Measurements from ENCODE around the gene IGFL1.
"Not testable (repeated sequence)": the region's sequence is repeated elsewhere in the genome, so short reads cannot be mapped to it uniquely, and the experiment has no call there.

The IGFL1 gene

GRCh38 chr19:46193678-46194077, 35.9 kb upstream of the IGFL1 start:
- no peak overlapping the region for H3K4me3 ChIP-seq (ENCODE audit: low read depth, low read length)
- in situ Hi-C loops (cut with HindIII; ENCODE audit: low sequenced_read_pairs), result no loop called here
- TF ChIP-seq, protein P1, sequence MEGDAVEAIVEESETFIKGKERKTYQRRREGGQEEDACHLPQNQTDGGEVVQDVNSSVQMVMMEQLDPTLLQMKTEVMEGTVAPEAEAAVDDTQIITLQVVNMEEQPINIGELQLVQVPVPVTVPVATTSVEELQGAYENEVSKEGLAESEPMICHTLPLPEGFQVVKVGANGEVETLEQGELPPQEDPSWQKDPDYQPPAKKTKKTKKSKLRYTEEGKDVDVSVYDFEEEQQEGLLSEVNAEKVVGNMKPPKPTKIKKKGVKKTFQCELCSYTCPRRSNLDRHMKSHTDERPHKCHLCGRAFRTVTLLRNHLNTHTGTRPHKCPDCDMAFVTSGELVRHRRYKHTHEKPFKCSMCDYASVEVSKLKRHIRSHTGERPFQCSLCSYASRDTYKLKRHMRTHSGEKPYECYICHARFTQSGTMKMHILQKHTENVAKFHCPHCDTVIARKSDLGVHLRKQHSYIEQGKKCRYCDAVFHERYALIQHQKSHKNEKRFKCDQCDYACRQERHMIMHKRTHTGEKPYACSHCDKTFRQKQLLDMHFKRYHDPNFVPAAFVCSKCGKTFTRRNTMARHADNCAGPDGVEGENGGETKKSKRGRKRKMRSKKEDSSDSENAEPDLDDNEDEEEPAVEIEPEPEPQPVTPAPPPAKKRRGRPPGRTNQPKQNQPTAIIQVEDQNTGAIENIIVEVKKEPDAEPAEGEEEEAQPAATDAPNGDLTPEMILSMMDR (IDR thresholded peaks at IDR 0.05; ENCODE audit: low read depth, low read length, missing control alignments), result no peak

DNA sequence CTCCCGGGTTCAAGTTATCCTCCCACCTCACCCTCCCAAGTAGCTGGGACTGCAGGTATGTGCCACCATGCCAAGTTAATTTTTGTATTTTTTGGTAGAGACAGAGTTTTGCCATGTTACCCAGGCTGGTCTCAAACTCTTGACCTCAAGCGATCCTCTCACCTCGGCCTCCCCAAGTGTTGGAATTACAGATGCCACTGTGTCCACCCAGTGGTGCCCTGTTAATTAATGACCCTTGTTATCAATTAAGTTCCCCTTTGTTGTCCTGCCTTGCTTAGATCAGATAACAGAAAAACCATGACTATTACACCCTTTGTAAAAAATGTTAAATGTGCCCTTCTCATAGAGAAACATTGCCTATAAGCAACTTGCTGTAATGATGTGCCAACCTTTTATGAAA, 34.4 kb upstream of the IGFL1 start:
- in situ Hi-C loops (cut with HindIII; ENCODE audit: low sequenced_read_pairs), result no loop called here
- H3K4me3 ChIP-seq (ENCODE audit: low read depth, low read length), result no peak overlapping the region
- TF ChIP-seq, protein P1 (IDR thresholded peaks at IDR 0.05; ENCODE audit: low read depth, low read length, missing control alignments), result no peak
- DNase-seq (ENCODE audit: low read depth), result no peak

More at GRCh38 chr19:46193678-46194077, 35.9 kb upstream of the IGFL1 start:
- DNase-seq (ENCODE audit: low read depth), result no peak

- in situ Hi-C loops (cut with HindIII; ENCODE audit: low sequenced_read_pairs); DNase-seq (ENCODE audit: low read depth): not testable (repeated sequence)
These were observed 33.6 kb upstream of the IGFL1 start for GRCh38 chr19:46195919-46196318.

DNA sequence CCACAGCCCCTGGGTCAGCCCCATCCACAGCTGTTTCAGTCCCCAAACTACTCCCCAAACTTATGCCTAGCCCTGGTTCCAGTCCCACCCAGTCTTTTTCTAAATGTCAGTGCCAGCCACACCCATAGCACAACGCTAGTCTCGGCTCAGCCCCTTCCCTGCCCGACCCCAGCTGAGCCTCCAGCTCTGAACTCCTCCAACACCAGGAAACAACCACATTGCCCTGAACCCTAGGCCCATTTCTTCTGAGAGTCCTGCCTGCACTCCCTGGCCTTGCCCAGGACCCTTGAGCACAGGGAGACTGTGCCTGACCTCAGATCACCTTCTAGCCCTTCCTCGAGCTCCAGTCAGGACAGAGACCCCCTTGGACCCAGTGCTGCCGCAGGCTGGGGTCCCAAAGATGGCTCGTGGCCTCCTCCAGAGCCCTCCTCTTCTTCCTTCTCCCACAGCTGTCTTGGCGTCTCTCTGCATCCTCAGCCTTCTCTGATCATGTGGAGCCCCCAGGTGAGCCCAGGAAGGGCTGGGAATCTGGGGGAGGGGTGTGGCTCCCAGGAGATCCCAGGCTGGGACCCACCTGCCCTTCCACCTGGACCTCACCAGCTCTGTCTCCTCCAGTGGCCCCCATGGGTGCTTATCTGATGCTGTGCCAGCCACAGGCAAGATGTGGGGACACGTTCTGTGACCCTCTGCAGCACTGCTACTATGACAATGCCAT, 33.0 kb upstream of the IGFL1 start:
- DNase-seq (ENCODE audit: low read depth), result no peak
- TF ChIP-seq, protein P1 (IDR thresholded peaks at IDR 0.05; ENCODE audit: low read depth, low read length, missing control alignments), result no peak
- no peak overlapping the region for H3K4me3 ChIP-seq (ENCODE audit: low read depth, low read length)
- in situ Hi-C loops (cut with HindIII; ENCODE audit: low sequenced_read_pairs), result no loop called here

More at GRCh38 chr19:46195919-46196318, 33.6 kb upstream of the IGFL1 start:
- H3K4me3 ChIP-seq (ENCODE audit: low read depth, low read length), result not testable (repeated sequence)

GRCh38 chr19:46197314-46198070, 32.0 kb upstream of the IGFL1 start:
- in situ Hi-C loops (cut with HindIII; ENCODE audit: low sequenced_read_pairs), result no loop called here
- DNase-seq (ENCODE audit: low read depth), result no peak
- TF ChIP-seq, protein P1 (IDR thresholded peaks at IDR 0.05; ENCODE audit: low read depth, low read length, missing control alignments), result no peak
- H3K4me3 ChIP-seq (ENCODE audit: low read depth, low read length), result no peak overlapping the region

DNA sequence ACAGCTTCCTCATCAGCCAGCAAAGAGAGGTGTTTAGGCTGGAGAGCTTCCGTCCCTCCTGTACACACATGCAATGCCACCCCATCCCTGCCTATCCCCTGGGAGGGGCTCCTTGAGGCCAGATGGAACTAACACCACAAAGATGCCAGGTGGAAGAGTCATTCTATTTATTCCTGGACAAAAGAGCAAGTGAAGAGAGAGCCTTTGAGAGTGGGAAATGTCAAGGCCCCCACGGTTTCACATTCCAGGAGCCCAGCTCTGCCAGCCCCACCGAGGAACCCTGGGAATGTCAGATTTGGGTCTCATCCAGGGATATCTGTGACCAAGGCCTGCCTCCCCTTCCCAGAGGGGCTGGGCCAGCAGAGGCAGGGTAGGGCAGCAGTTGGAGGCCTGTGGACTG, 30.8 kb upstream of the IGFL1 start:
- DNase-seq (ENCODE audit: low read depth), result no peak
- TF ChIP-seq, protein P1 (IDR thresholded peaks at IDR 0.05; ENCODE audit: low read depth, low read length, missing control alignments), result no peak
- in situ Hi-C loops (cut with HindIII; ENCODE audit: low sequenced_read_pairs), result no loop called here
- H3K4me3 ChIP-seq (ENCODE audit: low read depth, low read length), result no peak overlapping the region

Data from astrocyte of the cerebellum (primary cell).